ENCODE data around the gene SLC44A2.

GRCh38 chr19:10593148-10593547 is 32.2 kb upstream of the SLC44A2 start:
- no peak for TF ChIP-seq CTCF (optimal IDR thresholded peaks at IDR 0.05 in 1 of 3, IDR thresholded peaks at IDR 0.05 in 1 of 3, conservative IDR thresholded peaks at IDR 0.05 in 1 of 3; ENCODE audit: extremely low read depth in 1 of 3, insufficient read depth in 2 of 3, low read length in 3 of 3)
- TF ChIP-seq EZH2 (IDR thresholded peaks at IDR 0.05; ENCODE audit: low read length), result no peak
